Breast epithelium (tissue), 3 donors: ENCODE data around the gene IFI16.

Experiments used
- CTCF ChIP-seq, 3 donors: fragments of 450-650 bp; IDR thresholded peaks; one replicate each; pipeline ENCODE4 v1.5.1; 2016 to 2017; ENCODE audit warnings: antibody characterized with exemption in 3 of 3, mild to moderate bottlenecking in 3 of 3, moderate library complexity in 3 of 3
- POLR2A ChIP-seq: fragments of 450-650 bp; IDR thresholded peaks from one replicate; pipeline ENCODE4 v1.6.1; 2016; ENCODE audit warnings: antibody characterized with exemption, mild to moderate bottlenecking, moderate library complexity
- POLR2AphosphoS5 ChIP-seq, 3 donors: sonication (generic); formaldehyde crosslinking; IDR thresholded peaks; one replicate each; pipeline ENCODE4 v1.6.1; 2017; ENCODE audit warnings: antibody characterized with exemption in 3 of 3

- no peak for TF ChIP-seq POLR2A
- peak; percentile 49 to 95 (median 84) for TF ChIP-seq POLR2AphosphoS5 (IDR thresholded peaks at IDR 0.05)
- TF ChIP-seq CTCF (IDR thresholded peaks at IDR 0.05), result no peak
Measured at GRCh38 chr1:159000625-159001024, 9.1 kb upstream of the IFI16 start.
